ENCODE results near the gene MACROD2. TPM values are rescaled to one million over a fixed set of nuclear protein-coding genes. Genes with fewer than 3 reads are reported as not detected.

MACROD2 gene
- polyA plus RNA-seq, 1 donor (not counting 4 experiments of a cell fraction or from before 2014, with no cell fraction given), result 0.71 TPM

GRCh38 chr20:14726591-14726990 is 731.3 kb downstream of the MACROD2 start:
- dilution Hi-C loops (cut with MboI; ENCODE audit: extremely low pct_ligation_motif_present, low sequenced_read_pairs), result no loop called here
- Histone ChIP-seq H3K79me2 (ENCODE audit: control insufficient read depth, insufficient read depth, low read length) (no peaks in the 10 kb centered on the region), H2AFZ (ENCODE audit: control insufficient read depth, low read length) (no peak overlapping the region), H3K27ac (ENCODE audit: control insufficient read depth, insufficient read depth, low read length) (no peak overlapping the region), H3K4me3 (ENCODE audit: control insufficient read depth in 2 of 3, extremely low read depth in 1 of 3, insufficient read depth in 2 of 3, low read depth in 1 of 3, low read length in 3 of 3) (no peak overlapping the region), H3K9ac (ENCODE audit: control insufficient read depth, extremely low read depth, insufficient read depth, low read length) (no peak overlapping the region), H3K4me1 (ENCODE audit: control insufficient read depth, extremely low read depth, insufficient read depth, low read length) (no peaks in the 10 kb centered on the region), H3K9me1 (ENCODE audit: control insufficient read depth, extremely low read depth, insufficient read depth, low read length) (no peaks in the 10 kb centered on the region), H4K20me1 (ENCODE audit: control insufficient read depth, extremely low read depth, insufficient read depth, low read length) (no peaks in the 10 kb centered on the region), H3K4me2 (ENCODE audit: control insufficient read depth, extremely low read depth, insufficient read depth, low read depth, low read length) (no peak overlapping the region), H3K36me3 (ENCODE audit: control insufficient read depth in 2 of 2, extremely low read depth in 1 of 2, insufficient read depth in 2 of 2, low read length in 2 of 2) (no peaks in the 10 kb centered on the region), H3K27me3 (ENCODE audit: control insufficient read depth, extremely low read depth, insufficient read depth, low read length) (no peaks in the 10 kb centered on the region), H3K9me3 (ENCODE audit: control insufficient read depth, low read depth, low read length) (no peaks in the 10 kb centered on the region)
- no peak for FAIRE-seq
- DNase-seq (ENCODE audit: low read depth, low spot score), result no peak
- TF ChIP-seq EZH2 (IDR thresholded peaks at IDR 0.05; ENCODE audit: low read length) (no peak), CTCF (optimal IDR thresholded peaks at IDR 0.05 in 1 of 3, IDR thresholded peaks at IDR 0.05 in 1 of 3, conservative IDR thresholded peaks at IDR 0.05 in 1 of 3; ENCODE audit: extremely low read depth in 1 of 3, insufficient read depth in 2 of 3, low read length in 3 of 3) (no peak)

- dilution Hi-C loops (cut with MboI; ENCODE audit: extremely low pct_ligation_motif_present, low sequenced_read_pairs), result no loop called here
- no peaks in the 10 kb centered on the region for H3K4me1 ChIP-seq (ENCODE audit: control insufficient read depth, extremely low read depth, insufficient read depth, low read length)
- no peak for DNase-seq (ENCODE audit: low read depth, low spot score)
Observed at GRCh38 chr20:14727485-14728150, 732.3 kb downstream of the MACROD2 start.

More at GRCh38 chr20:14727485-14728150, 732.3 kb downstream of the MACROD2 start:
- Histone ChIP-seq H3K27me3 (ENCODE audit: control insufficient read depth, extremely low read depth, insufficient read depth, low read length) (no peaks in the 10 kb centered on the region), H3K9me1 (ENCODE audit: control insufficient read depth, extremely low read depth, insufficient read depth, low read length) (no peaks in the 10 kb centered on the region), H3K4me3 (ENCODE audit: control insufficient read depth in 2 of 3, extremely low read depth in 1 of 3, insufficient read depth in 2 of 3, low read depth in 1 of 3, low read length in 3 of 3) (no peak overlapping the region), H3K4me2 (ENCODE audit: control insufficient read depth, extremely low read depth, insufficient read depth, low read depth, low read length) (no peak overlapping the region), H3K9me3 (ENCODE audit: control insufficient read depth, low read depth, low read length) (no peaks in the 10 kb centered on the region), H3K79me2 (ENCODE audit: control insufficient read depth, insufficient read depth, low read length) (no peaks in the 10 kb centered on the region), H3K36me3 (ENCODE audit: control insufficient read depth in 2 of 2, extremely low read depth in 1 of 2, insufficient read depth in 2 of 2, low read length in 2 of 2) (no peaks in the 10 kb centered on the region), H3K27ac (ENCODE audit: control insufficient read depth, insufficient read depth, low read length) (no peak overlapping the region), H4K20me1 (ENCODE audit: control insufficient read depth, extremely low read depth, insufficient read depth, low read length) (no peaks in the 10 kb centered on the region), H2AFZ (ENCODE audit: control insufficient read depth, low read length) (no peak overlapping the region), H3K9ac (ENCODE audit: control insufficient read depth, extremely low read depth, insufficient read depth, low read length) (no peak overlapping the region)
- TF ChIP-seq EZH2 (IDR thresholded peaks at IDR 0.05; ENCODE audit: low read length) (no peak), CTCF (optimal IDR thresholded peaks at IDR 0.05 in 1 of 3, IDR thresholded peaks at IDR 0.05 in 1 of 3, conservative IDR thresholded peaks at IDR 0.05 in 1 of 3; ENCODE audit: extremely low read depth in 1 of 3, insufficient read depth in 2 of 3, low read length in 3 of 3) (no peak)
- FAIRE-seq, result no peak
